Neural progenitor cell (in vitro differentiated cells): ENCODE results near the gene SMIM43.

Experiments
- EZH2 ChIP-seq: fragments of 200-600 bp; sonication (generic); IDR thresholded peaks from 2 replicates; pipeline ENCODE4 v1.6.1; 2017; ENCODE audit warnings: antibody characterized with exemption, mild to moderate bottlenecking, moderate library complexity
- TF ChIP-seq, protein P1 (sequence below): fragments of 200-600 bp; sonication (generic); IDR thresholded peaks from 2 replicates; pipeline ENCODE4 v1.5.1; 2017; ENCODE audit warnings: antibody characterized with exemption, mild to moderate bottlenecking

DNA sequence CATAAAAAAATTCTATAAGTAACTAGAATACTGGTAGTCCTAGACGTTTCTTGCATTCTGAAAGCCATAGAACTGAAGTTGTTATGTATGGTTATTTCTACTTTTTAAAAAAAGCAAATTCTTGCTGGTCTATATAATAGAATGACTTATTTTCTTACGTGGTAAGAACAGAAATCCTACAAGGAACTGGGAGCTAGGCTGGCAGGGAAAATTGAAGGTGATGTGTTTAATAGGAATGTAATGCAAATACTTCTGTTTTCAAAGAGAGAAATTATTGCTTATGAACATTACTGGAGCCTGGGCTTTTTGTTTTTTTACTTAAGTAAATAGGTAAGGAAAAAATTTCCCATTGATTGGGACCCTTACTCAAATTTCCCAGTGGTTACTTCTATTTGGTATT is 49.8 kb upstream of the SMIM43 start:
- TF ChIP-seq, protein P1, sequence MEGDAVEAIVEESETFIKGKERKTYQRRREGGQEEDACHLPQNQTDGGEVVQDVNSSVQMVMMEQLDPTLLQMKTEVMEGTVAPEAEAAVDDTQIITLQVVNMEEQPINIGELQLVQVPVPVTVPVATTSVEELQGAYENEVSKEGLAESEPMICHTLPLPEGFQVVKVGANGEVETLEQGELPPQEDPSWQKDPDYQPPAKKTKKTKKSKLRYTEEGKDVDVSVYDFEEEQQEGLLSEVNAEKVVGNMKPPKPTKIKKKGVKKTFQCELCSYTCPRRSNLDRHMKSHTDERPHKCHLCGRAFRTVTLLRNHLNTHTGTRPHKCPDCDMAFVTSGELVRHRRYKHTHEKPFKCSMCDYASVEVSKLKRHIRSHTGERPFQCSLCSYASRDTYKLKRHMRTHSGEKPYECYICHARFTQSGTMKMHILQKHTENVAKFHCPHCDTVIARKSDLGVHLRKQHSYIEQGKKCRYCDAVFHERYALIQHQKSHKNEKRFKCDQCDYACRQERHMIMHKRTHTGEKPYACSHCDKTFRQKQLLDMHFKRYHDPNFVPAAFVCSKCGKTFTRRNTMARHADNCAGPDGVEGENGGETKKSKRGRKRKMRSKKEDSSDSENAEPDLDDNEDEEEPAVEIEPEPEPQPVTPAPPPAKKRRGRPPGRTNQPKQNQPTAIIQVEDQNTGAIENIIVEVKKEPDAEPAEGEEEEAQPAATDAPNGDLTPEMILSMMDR: no peak
- TF ChIP-seq EZH2: no peak
